HG03045 (cell line): Measurements from ENCODE around the gene PLEKHS1.

Experiments used
- ATAC-seq: cut with Tn5 transposase; IDR thresholded peaks from one replicate; pipeline ENCODE4 v1.9.1; 2021; ENCODE audit warnings: mild to moderate bottlenecking, moderate library complexity; ENCODE audit not compliant: unreplicated experiment

The PLEKHS1 gene

GRCh38 chr10:113751181-113751732 lies at the start of gene PLEKHS1:
Gene PLEKHS1, plus strand, starts transcription at chr10:113751682. Its CDS starts 3,596 bp downstream, at chr10:113755278.
- ATAC-seq: no peak

GRCh38 chr10:113704637-113705343 lies 46.7 kb upstream of the PLEKHS1 start:
- ATAC-seq: no peak

- no peak for ATAC-seq
Observed at GRCh38 chr10:113705344-113705652, 46.2 kb upstream of the PLEKHS1 start.

DNA sequence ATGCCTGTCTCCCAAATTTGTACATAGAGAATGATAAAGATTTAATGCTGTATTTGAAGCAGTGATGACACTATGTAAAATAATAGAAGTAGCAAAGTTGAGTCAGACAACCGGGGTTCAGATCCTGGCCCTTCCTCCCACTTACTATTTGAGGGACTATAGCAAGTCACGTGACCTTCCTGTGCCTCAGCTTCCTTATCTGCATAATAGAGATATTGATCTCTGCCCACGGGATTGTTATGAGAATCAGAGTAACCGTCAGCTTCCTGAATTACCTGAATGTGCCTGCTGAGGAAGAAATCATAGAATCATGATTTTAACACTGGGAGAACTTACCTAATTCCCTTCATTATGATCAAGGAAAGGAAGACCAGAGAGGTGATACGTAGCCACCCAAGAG lies 44.9 kb upstream of the PLEKHS1 start:
- ATAC-seq: no peak

- no peak for ATAC-seq
Observed at GRCh38 chr10:113708640-113709039, 42.8 kb upstream of the PLEKHS1 start.

GRCh38 chr10:113709221-113709838 lies 42.2 kb upstream of the PLEKHS1 start:
- no peak for ATAC-seq

DNA sequence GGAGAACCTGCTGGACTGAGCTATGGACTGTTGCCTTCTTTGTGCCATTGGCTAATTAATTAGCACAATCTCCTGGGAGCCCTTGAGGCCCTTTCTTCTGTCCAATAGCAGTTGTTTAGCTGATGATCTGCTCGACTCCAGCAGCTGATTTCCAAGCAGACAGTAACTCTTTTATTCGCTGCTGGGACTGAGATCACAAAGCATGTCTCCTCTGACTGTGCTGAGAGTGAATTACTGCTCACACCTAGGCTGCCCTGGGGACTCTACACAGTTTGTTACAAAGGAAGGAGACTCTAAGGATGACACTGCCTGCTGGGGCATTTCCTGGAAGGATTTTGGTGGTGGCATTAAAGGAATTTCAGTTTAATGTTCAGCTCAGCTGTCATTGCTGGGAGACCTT lies 40.3 kb upstream of the PLEKHS1 start:
- ATAC-seq: no peak

DNA sequence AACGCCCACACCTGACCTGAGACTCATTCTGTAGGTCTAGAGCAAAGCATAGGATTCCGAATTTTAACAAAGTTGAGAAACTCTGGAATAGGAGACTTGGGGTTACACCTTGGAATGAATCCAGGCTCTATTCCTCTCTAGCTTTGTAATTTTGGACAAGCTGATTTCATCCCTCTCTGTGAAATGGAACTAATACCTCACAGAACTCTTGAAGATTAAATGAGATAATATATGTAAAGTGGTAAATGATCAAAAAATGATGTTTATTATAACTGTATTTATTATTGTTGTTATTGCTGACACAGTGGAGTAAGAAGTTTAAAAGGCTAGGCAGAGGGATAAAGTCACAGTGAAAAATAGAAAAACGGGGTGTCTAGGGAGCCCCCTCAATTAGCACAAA lies 39.5 kb upstream of the PLEKHS1 start:
- no peak for ATAC-seq

DNA sequence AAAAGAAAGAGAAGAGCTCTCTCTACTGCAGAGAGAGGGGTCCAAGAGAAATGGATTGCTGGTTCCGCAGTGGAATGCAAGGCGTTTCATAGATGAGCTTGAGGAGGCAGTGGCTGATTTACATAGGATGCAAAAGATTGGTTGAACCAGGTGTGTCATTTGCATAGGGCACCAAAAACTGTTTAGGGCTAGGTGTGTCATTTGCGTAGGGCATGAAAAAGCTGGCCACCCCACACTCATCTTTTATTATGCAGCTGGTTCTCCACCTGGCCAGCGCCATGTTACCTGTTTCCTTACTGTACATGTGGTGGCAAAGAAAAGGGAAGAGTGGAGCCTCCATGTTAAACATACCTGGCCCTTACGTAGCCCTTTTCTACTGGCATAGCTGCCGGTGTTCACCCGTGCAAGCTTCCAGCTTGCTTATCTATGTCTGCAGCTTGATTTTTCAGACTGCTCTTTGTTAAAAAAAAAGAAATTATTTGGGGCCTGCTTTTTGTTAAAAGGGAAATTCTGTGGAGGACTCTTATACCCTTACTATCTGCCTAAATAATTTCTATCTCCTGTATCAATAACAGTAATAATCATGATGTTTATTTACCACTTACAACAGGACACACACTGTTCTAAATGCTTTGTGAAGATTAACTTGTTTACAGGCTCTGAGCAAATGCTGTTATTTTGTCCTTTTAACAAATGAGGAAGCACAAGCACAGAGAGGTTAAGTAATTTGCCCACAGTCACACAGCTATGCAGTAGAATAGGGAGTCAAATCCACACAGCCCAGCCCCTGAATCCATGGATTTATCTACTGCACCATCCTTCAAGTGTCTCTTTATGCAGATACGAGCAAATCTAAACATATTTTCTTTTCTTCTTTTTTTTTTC lies 38.5 kb upstream of the PLEKHS1 start:
- no peak for ATAC-seq

- no peak for ATAC-seq
Observed at GRCh38 chr10:113713640-113713982, 37.9 kb upstream of the PLEKHS1 start.

DNA sequence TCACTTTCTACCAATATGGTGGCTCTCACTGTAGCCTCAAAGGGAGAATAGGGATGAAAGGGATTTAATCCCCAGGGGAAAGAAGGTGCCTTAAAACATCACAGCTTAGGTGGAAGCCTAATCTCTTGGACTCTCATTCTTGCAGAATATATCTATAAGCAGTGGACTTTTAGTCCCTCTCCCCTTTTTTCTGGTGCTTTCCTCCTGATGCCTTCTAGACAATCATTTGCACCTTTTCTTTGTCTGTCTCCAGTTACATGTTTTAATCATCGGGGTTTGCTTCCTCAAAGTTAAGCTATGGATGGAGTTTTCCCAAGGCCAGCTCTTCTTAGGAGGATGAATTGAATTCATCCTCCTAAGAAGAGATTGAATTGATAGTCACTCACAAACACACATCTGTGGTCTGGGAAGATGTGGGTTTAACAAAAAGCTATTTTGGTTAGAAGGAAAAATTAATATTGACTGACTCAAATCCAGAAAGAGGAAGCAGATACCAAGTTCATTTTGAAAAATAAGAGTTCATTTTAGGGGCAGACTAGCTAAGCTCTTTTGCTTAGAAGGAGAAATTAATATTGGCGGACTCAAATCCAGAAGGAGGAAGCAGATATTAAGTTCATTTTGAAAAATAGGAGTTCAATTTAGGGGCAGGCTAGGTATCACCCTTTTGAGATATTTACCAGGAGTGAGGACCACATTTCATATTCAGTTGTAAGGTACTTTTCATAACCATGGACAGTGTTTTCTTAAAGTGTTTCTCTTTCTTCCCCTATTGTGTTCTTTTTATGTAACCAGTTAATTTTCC lies 35.2 kb upstream of the PLEKHS1 start:
- no peak for ATAC-seq

DNA sequence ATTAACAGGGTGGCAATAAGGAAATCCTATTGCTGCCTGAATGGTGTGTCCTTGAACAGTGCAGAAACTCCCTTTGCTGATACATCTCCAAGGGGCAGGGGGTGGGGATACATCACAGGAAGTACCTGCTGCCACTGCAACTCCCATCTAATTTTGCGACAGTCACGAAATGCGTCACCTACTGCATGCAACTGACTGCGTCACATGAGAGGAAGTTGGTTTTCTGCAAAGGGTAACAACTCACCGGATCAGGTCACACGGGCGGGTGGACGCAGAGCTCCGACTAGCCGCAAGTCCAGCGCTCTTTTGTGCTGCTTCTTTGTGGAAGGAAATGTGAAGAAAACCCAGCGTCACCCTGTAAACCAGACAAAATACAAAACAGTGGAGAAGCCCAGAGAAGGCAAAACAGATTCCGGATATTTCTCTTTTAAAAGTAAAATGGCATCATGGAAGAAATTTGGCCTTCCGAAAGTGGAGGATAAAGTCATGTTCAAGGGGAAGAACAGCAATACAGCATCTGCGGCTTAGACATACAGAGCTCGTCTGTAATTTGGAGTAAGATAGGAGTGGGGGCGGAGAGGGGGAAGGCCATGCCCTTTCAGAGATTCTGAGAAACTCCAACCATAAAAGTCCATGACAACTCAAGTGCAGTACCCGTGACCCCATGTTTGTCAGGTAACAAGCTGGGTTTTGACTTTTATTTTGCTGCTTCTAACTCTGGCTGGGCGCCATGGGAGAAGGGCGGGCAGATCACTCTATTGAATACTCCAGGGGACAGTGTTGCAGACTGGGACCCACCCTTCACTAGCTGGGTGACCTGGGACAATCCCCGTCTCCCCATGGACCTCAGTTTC lies 32.3 kb upstream of the PLEKHS1 start:
- ATAC-seq: no peak

DNA sequence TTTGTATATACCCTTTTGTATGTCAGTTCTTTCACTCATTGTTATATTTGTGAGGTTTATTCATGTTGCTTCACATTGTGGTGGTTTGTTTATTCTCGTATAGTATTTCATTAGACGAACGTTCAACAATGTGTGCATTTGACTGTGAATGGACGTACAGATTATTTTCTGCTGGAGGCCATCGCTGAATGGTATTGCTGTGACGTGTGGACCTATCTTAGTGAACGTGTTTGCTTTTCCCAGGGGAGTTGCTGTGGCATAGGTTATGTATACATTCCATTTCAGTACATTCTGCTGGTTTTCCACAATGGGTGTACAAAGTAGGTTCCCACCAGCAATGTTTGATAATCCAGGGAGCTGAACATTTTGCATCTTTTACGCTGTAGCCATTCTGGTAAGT lies 31.1 kb upstream of the PLEKHS1 start:
- no peak for ATAC-seq

- no peak for ATAC-seq
Observed at GRCh38 chr10:113732160-113732881, 19.2 kb upstream of the PLEKHS1 start.

DNA sequence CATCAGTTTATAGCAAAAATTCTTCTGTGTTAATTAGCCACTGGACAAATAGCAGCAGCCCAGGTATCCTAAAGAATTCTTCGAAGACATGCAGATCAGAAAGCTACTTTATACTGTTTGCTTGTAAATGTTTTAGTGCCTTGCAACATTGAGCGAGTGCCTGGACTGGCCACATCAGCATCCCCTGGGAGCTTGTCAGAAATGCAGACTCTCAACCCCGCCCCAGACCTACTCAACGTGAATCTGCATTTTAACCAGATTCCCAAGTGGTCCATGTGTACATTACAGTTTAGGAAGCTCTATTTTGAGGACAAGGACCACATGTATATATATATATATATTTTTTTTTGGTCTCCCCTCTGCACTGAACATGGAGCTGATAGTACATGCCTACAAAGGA lies 18.5 kb upstream of the PLEKHS1 start:
- ATAC-seq: no peak

GRCh38 chr10:113733635-113734034 lies 17.8 kb upstream of the PLEKHS1 start:
- no peak for ATAC-seq

DNA sequence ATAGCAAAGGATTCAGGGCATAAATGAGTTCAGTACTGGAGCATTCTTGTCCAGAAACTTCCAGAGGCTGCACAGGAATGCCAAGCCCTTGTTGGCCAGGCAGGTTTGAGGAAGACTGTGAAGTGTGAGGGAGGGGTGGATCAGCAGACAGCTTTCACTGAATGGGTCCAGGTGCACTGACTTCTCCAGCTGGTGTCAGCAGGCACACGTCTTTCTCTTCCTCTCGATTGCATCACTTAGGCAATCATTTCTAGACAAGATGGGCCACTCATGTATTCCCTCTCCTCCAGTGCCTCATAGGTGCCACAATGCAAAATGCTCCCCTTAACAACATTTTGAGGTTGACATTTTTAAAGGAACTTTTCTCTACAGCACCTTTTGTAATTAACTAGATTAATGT lies 15.6 kb upstream of the PLEKHS1 start:
- ATAC-seq: peak; percentile 64

DNA sequence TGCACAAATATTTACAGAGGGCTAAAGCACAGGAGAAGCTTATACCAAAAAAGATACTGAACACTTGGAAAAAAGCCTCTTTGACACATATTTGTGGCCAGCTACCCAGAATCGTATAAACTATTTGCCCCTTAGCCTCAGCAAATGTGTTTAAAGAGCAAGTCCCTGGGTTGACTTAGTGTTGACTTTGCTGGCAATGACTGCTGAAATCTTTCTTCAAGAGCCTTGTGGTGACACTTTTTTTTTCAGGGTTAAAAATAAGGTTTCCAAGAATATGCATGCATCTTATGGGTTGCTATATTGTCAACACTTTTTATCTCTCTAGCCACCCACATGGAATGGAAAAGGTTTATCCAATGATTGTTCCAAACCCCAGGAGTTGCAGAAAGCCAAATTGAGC lies 14.9 kb upstream of the PLEKHS1 start:
- ATAC-seq: no peak

GRCh38 chr10:113739031-113739430 lies 12.5 kb upstream of the PLEKHS1 start:
- ATAC-seq: no peak
